GM19043 (cell line): ENCODE results near the gene EPO.
"Not testable (repeated sequence)": the region's sequence is repeated elsewhere in the genome, so short reads cannot be mapped to it uniquely, and the experiment has no call there.

ENCODE experiments used
- ATAC-seq: cut with Tn5 transposase; IDR thresholded peaks from one replicate; pipeline ENCODE4 v1.9.1; 2021; ENCODE audit warnings: low read depth; ENCODE audit not compliant: unreplicated experiment

The EPO gene

DNA sequence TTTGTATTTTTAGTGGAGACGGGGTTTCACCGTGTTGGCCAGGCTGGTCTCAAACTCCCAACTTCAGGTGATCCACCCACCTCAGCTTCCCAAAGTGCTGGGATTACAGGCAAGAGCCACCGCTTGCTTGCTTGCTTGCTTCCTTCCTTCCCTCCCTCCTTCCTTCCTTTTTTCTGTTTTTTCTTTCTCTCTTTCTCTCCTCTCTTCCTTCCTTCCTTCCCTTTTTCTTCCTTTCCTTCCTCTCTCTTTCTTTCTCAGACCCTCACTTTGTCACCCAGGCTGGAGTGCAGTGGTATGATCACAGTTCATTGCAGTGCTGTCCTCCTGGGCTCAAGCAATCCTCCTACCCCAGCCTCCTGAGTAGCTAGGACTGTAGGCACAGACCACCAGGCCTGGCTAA lies 19.2 kb upstream of the EPO start:
- ATAC-seq = not testable (repeated sequence)

- peak; percentile 48 for ATAC-seq
Observed at GRCh38 chr7:100705320-100705752, 14.9 kb upstream of the EPO start.

GRCh38 chr7:100705753-100706671 lies 14.3 kb upstream of the EPO start, which contains the start of gene POP7:
Gene POP7, plus strand, starts transcription at chr7:100706121. Its CDS starts 710 bp downstream, at chr7:100706831.
- ATAC-seq = peak; percentile 90

DNA sequence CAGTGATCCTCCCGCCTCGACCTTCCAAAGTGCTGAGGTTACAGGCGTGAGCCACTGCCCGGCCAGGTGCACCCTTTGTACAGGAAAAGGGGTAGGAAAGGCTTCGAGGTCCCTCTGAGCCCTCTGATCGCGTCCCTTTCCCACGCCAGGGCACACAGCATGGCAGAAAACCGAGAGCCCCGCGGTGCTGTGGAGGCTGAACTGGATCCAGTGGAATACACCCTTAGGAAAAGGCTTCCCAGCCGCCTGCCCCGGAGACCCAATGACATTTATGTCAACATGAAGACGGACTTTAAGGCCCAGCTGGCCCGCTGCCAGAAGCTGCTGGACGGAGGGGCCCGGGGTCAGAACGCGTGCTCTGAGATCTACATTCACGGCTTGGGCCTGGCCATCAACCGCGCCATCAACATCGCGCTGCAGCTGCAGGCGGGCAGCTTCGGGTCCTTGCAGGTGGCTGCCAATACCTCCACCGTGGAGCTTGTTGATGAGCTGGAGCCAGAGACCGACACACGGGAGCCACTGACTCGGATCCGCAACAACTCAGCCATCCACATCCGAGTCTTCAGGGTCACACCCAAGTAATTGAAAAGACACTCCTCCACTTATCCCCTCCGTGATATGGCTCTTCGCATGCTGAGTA lies 13.5 kb upstream of the EPO start:
- no peak for ATAC-seq

- ATAC-seq = no peak
Observed at GRCh38 chr7:100708395-100708794, 11.9 kb upstream of the EPO start.

GRCh38 chr7:100710452-100710851 lies 9.8 kb upstream of the EPO start:
- no peak for ATAC-seq

- ATAC-seq = no peak
Observed at GRCh38 chr7:100711369-100711768, 8.9 kb upstream of the EPO start.

- no peak for ATAC-seq
Observed at GRCh38 chr7:100714725-100715124, 5.5 kb upstream of the EPO start.

GRCh38 chr7:100717073-100717472 lies 3.2 kb upstream of the EPO start:
- not testable (repeated sequence) for ATAC-seq

- ATAC-seq = no peak
Observed at GRCh38 chr7:100719523-100720278, 567 bp upstream of the EPO start.

DNA sequence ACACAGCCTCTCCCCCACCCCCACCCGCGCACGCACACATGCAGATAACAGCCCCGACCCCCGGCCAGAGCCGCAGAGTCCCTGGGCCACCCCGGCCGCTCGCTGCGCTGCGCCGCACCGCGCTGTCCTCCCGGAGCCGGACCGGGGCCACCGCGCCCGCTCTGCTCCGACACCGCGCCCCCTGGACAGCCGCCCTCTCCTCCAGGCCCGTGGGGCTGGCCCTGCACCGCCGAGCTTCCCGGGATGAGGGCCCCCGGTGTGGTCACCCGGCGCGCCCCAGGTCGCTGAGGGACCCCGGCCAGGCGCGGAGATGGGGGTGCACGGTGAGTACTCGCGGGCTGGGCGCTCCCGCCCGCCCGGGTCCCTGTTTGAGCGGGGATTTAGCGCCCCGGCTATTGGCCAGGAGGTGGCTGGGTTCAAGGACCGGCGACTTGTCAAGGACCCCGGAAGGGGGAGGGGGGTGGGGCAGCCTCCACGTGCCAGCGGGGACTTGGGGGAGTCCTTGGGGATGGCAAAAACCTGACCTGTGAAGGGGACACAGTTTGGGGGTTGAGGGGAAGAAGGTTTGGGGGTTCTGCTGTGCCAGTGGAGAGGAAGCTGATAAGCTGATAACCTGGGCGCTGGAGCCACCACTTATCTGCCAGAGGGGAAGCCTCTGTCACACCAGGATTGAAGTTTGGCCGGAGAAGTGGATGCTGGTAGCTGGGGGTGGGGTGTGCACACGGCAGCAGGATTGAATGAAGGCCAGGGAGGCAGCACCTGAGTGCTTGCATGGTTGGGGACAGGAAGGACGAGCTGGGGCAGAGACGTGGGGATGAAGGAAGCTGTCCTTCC lies 620 bp downstream of the EPO start:
- no peak for ATAC-seq

DNA sequence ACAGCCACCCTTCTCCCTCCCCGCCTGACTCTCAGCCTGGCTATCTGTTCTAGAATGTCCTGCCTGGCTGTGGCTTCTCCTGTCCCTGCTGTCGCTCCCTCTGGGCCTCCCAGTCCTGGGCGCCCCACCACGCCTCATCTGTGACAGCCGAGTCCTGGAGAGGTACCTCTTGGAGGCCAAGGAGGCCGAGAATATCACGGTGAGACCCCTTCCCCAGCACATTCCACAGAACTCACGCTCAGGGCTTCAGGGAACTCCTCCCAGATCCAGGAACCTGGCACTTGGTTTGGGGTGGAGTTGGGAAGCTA lies 1.2 kb downstream of the EPO start:
- ATAC-seq = no peak

GRCh38 chr7:100722480-100723212 lies 2.4 kb downstream of the EPO start:
- ATAC-seq = no peak

DNA sequence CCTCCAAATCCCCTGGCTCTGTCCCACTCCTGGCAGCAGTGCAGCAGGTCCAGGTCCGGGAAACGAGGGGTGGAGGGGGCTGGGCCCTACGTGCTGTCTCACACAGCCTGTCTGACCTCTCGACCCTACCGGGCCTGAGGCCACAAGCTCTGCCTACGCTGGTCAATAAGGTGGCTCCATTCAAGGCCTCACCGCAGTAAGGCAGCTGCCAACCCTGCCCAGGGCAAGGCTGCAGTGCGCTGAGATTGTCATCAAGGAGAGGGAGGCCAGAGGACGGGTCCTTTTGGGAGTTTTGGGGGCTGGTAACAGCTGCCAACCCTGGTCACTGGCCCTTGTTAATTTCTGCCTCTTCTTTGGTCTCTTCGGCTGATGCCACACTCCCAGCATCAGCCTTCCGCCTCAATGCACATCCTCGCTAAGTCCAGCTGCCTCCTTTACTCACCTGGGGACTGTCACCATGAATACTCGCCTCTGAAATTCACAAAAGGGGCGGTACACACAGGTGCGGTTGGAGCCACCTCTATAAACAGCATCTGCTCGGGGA lies 3.5 kb downstream of the EPO start:
- no peak for ATAC-seq

GRCh38 chr7:100724364-100724763 lies 4.1 kb downstream of the EPO start:
- not testable (repeated sequence) for ATAC-seq

DNA sequence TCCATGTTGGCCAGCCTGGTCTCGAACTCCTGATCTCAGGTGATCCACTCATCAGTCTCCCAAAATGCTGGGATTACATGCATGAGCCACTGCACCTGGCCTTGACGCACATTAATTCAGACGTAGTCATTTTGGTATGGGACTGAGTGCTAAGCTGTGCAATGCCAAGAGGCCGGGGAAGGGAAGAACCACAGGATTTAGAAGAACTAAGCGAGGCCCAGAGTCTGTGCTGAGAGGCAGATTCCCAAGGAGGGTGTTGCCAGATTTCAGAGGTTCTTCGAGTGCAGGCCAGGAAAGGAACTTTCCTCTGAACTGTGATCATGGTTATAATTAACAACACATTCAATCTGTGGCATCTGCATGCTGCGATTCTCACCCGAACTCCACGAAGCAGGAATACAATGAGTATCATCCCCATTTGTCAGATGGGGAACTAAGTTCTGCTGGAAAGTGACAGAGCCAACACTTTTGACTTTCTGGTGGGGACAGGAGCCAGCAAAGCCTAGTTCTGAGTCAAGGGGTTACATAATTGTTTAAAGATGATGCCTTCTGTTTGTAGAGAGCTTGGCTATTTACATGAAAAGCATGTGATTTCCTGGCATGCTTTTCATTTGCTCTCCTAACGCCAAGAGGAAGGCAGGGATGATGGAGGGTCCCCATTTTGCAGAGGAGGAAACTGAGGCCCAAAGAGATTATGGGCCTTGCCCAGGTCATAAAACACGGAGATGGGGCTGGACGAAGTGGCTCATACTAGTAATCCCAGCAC lies 6.9 kb downstream of the EPO start:
- ATAC-seq = no peak

GRCh38 chr7:100728196-100728595 lies 7.9 kb downstream of the EPO start:
- no peak for ATAC-seq

DNA sequence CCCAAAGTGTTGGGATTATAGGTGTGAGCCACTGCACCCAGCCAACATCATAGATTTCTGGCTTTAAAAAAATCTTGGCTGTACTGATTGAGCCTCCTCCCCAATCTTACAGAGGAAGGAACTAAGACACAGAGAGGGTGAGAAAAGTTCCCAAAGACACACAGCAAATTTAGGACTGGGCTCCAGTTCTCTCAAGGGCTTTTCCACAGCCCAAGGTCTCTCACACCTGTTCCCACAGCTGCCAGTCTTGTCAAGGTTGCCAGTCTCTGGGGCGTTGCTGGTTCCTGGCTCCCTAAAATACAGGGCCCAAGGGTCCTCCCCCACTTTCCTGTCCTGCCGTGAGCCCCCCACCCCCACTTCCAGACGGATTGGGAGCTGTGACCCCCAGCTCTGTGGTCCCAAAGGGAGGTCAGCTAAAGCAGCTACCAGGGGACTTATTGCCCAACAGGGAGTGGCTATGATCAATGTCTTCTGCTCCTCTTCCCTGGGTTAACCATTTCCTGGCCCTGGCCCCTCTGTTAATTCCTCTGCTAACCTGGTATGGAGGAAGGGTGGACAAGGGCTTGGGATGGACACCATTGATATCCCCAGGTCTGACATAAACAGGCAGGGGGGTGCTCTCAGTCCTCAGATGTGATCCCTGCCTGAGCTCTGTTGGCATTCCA lies 10.0 kb downstream of the EPO start:
- no peak for ATAC-seq
